ENCODE results near the gene LYST. TPM values are rescaled to one million over a fixed set of nuclear protein-coding genes. Genes with fewer than 3 reads are reported as not detected.
A peak's percentile ranks its signal among the peaks of the same experiment; 100 is the strongest.

Gene LYST
- total RNA-seq, 2 experiments from 2014 or later = 52.8 to 61.2 TPM

DNA sequence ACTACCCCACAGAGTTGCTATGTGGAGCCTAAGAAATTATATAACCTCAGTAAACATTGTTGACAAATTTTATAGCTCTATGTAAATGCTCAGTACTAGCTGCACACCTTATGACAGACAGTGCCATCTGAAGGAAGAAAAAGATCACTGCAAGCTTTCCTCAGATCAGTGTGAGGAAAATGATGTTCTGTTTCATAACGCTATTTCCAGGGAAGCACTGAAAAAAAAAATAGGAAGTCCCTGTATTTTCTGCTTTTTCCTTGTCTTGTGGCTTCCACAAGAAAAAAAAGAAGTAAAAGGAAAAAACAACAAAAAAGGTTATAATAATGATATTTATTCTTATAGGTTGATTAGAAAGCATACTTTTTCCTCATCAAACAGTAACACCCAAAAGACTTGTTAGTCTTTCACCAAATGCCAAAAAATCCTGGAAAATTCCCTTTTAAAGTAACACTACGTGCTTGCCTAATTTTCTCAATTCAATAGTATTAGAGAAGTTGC is 23.2 kb downstream of the LYST start:
- ATAC-seq (ENCODE audit: low read depth) (peak; percentile 69), DNase-seq (no peak)
- POLR2A ChIA-PET = interaction anchor here (1.0 to 1.4 kb wide), 2 partner anchors 14 to 129 kb away, joined by 4 to 9 read pairs; no protein-coding TSS in a partner anchor
- no peak overlapping the region for H3K4me3 Mint-ChIP-seq
- H3K27me3 Mint-ChIP-seq = no peaks in the 10 kb centered on the region
- peaks cover 56% of the 10 kb centered on the region for H3K4me1 Mint-ChIP-seq
- no peaks in the 10 kb centered on the region for H3K9me3 Mint-ChIP-seq
- no peak overlapping the region for H3K27ac Mint-ChIP-seq
- H3K36me3 Mint-ChIP-seq = peaks cover 30% of the 10 kb centered on the region

DNA sequence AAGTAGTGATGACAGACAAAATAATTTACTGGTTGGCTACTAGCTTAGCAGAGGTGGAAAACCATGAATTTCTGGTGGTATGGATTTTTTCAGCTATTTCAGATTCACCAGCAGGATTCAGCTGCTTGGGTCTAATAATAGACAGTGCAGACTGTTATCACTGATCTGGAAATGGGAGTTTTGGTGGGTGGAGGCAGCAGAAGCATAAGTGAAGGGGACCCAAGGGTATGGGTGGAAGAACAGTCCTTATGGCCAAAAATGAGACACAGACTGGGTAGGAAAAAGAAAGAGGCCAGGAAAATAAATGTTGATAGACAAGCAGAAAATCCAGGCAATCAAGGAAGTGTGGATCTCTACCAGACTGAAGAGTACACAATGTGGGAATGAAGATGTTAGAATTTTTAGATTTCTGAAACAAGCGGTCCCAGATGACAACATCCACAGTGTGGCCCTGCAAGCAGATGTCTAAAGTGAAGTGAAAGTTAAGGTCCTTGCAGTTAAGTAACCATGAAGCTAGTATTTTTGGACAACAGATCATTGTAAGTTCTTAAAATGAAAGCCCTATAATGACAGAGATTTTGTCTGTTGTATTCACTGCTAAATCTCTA is 24.7 kb downstream of the LYST start:
- ATAC-seq (ENCODE audit: low read depth) = no peak
- Mint-ChIP-seq H3K36me3 (peaks cover 27% of the 10 kb centered on the region), H3K4me1 (peaks cover 43% of the 10 kb centered on the region), H3K4me3 (no peak overlapping the region), H3K9me3 (no peaks in the 10 kb centered on the region), H3K27me3 (no peaks in the 10 kb centered on the region), H3K27ac (peak overlapping the region; percentile 22)
- POLR2A ChIA-PET = no interaction called here
- no peak for DNase-seq

DNA sequence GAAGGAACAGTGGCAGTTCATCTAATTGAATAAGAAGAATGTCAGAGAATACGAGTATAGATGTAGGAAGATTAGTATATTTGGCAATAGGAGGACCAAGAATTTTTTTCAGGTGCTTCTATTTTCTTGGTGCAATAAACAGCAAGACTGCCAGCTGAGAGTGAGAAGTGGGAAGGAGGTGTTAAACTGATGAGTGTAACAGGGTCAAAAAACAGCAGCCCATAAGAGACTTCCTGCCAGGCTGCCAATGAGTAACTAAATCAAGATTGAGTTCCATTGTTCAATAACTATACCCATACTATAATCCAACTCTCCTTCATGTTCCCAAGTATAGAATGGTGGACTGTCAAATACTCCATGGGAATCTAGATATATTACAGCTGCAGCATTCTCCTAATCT is 28.7 kb downstream of the LYST start:
- Mint-ChIP-seq H3K9me3 (no peaks in the 10 kb centered on the region), H3K4me1 (peaks cover 32% of the 10 kb centered on the region), H3K36me3 (peaks cover 18% of the 10 kb centered on the region), H3K27me3 (no peaks in the 10 kb centered on the region), H3K27ac (no peak overlapping the region), H3K4me3 (no peak overlapping the region)
- peak; percentile 54 for ATAC-seq (ENCODE audit: low read depth)
- POLR2A ChIA-PET = interaction anchor here (0.7 kb wide), 1 partner anchor 1133 kb away, joined by 3 read pairs; no protein-coding TSS in a partner anchor
- no peak for DNase-seq

DNA sequence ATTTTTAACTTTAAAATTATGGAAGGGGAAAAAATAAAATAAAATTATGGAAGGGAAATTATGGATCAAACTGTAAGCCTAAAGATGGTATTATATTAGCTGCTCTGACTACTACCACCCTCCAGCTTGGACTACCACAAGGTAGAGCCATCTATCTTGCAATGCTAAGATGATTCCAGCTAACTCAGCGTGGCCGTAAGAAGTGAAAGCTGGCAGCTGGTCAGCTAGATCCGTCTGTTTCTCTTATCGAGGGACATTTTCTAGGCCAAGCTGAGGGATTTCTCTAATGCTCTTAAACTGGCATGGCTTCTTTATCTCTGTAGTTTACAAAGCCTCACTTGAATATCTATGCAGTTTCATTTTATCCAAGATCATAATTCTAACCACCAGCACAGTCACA is 31.5 kb downstream of the LYST start:
- peaks cover 9% of the 10 kb centered on the region for H3K36me3 Mint-ChIP-seq
- POLR2A ChIA-PET = no interaction called here
- H3K4me1 Mint-ChIP-seq = peaks cover 15% of the 10 kb centered on the region
- no peak for DNase-seq
- no peak overlapping the region for H3K4me3 Mint-ChIP-seq
- H3K27me3 Mint-ChIP-seq = no peaks in the 10 kb centered on the region
- H3K9me3 Mint-ChIP-seq = no peaks in the 10 kb centered on the region
- H3K27ac Mint-ChIP-seq = no peak overlapping the region
- no peak for ATAC-seq (ENCODE audit: low read depth)

DNA sequence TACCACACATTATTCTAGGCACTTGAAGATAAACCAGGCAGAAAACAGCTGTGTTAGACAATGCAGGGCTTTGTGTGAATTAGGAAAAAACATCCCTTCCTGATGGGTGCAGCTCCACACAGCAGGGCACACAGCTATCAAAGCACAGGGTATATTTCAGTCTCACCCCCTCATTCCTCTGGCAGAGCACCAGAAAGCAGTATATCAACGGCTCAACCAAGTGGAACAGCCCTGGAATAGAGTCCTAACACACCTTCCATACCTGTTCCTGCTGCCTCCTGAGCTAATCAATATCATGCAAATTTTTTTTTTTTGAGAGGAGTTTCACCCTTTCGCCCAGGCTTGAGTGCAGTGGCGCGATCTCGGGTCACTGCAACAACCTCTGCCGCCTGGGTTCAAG is 32.1 kb downstream of the LYST start:
- Mint-ChIP-seq H3K9me3 (no peaks in the 10 kb centered on the region), H3K4me3 (no peak overlapping the region), H3K27ac (no peak overlapping the region), H3K36me3 (peaks cover 5% of the 10 kb centered on the region), H3K4me1 (peaks cover 10% of the 10 kb centered on the region), H3K27me3 (no peaks in the 10 kb centered on the region)
- POLR2A ChIA-PET = interaction anchor here (0.6 kb wide), 1 partner anchor 23 kb away, joined by 3 read pairs; no protein-coding TSS in a partner anchor
- DNase-seq (no peak), ATAC-seq (ENCODE audit: low read depth) (no peak)

DNA sequence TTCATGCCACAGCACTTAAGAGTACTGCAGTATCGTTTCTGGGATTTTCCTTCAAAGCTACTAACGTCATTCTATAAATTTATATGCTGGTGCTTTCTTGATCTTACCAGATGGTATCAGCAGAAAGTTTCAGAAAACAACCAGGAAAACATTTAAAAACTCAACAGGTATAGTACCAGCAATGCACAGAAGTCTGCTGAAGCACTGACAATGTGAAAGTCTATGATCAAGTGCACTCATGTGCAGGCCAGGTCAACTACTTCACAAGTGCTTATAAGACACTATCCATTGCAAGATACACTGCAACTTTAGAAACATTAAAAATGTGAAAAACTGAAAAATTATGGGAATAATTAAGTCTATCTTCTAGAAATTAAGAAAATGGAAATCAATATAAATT is 34.7 kb downstream of the LYST start:
- H3K27me3 Mint-ChIP-seq = no peaks in the 10 kb centered on the region
- no peaks in the 10 kb centered on the region for H3K9me3 Mint-ChIP-seq
- ATAC-seq (ENCODE audit: low read depth) = no peak
- H3K4me1 Mint-ChIP-seq = peaks cover 3% of the 10 kb centered on the region
- DNase-seq = no peak
- H3K36me3 Mint-ChIP-seq = peaks cover 7% of the 10 kb centered on the region
- H3K4me3 Mint-ChIP-seq = no peak overlapping the region
- H3K27ac Mint-ChIP-seq = no peak overlapping the region
- POLR2A ChIA-PET = interaction anchor here (0.5 kb wide), 1 partner anchor 50 kb away, joined by 4 read pairs; no protein-coding TSS in a partner anchor

GRCh38 chr1:235831148-235831547 is 35.6 kb downstream of the LYST start:
- no peak overlapping the region for H3K4me3 Mint-ChIP-seq
- POLR2A ChIA-PET = no interaction called here
- DNase-seq = no peak

DNA sequence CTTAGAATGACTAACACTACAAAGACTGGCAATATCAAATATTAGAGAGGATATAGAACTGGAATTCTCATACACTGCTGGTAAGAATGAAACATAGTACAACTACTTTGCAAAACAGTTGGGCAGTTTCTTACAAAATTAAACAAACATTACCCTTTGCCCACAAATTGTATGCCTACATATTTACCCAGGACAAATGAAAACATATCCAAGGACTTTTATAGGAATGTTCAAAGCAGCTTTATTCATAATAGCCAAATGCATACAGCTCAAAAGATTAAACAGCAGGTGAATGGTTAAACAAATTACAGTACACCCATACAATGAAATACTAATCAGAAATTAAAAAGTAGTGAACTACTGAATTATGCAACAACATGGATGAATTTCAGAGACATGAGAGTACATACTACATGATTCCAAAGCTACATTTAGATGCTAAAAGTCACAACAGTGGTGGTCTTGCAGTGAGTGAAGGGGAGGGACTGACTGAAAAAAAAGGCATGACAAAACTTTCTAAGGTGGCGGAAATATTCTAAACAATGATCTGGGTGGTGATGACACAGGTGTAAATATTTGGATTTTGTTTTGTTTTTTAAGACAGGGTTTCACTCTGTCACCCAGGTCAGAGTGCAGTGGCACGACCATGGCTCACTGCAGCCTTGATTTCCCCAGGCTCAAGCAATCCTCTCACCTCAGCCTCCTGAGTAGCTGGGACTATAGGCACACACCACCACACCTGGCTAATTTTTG is 40.4 kb downstream of the LYST start:
- no peak for ATAC-seq (ENCODE audit: low read depth)
- Mint-ChIP-seq H3K36me3 (peaks cover 23% of the 10 kb centered on the region), H3K4me1 (peaks cover 11% of the 10 kb centered on the region), H3K4me3 (no peak overlapping the region), H3K27ac (no peak overlapping the region), H3K9me3 (no peaks in the 10 kb centered on the region), H3K27me3 (no peaks in the 10 kb centered on the region)
- POLR2A ChIA-PET = no interaction called here
- DNase-seq = no peak

More at GRCh38 chr1:235831148-235831547, 35.6 kb downstream of the LYST start:
- H3K4me1 Mint-ChIP-seq = peaks cover 3% of the 10 kb centered on the region
- no peaks in the 10 kb centered on the region for H3K27me3 Mint-ChIP-seq
- H3K36me3 Mint-ChIP-seq = peaks cover 12% of the 10 kb centered on the region
- no peak overlapping the region for H3K27ac Mint-ChIP-seq
- peak; percentile 65 for ATAC-seq (ENCODE audit: low read depth)
- no peaks in the 10 kb centered on the region for H3K9me3 Mint-ChIP-seq

DNA sequence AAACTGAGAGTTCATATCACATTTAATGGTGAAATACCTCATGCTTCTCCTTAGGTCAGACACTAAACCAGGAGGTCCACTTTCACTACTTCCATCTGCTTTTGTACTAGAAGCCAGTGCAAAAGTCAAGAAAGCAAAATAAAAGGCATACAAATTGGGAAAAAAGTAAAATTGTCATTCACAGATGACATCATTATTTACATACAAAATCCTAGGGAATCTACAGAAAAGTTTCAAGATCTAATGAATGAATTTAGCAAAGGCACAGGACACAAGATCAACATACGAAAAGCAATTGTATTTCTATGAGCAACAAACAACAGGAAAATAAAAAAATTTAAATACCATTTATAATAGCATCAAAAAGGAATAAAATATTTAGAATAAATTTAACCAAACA is 41.5 kb downstream of the LYST start:
- no peaks in the 10 kb centered on the region for H3K27me3 Mint-ChIP-seq

GRCh38 chr1:235823684-235824083 is 43.0 kb downstream of the LYST start:
- POLR2A ChIA-PET = no interaction called here
- no peak for DNase-seq
- no peak overlapping the region for H3K4me3 Mint-ChIP-seq
- H3K9me3 Mint-ChIP-seq = no peaks in the 10 kb centered on the region
- peaks cover 11% of the 10 kb centered on the region for H3K4me1 Mint-ChIP-seq
- no peak for ATAC-seq (ENCODE audit: low read depth)
- H3K36me3 Mint-ChIP-seq = peaks cover 22% of the 10 kb centered on the region
- no peaks in the 10 kb centered on the region for H3K27me3 Mint-ChIP-seq
- no peak overlapping the region for H3K27ac Mint-ChIP-seq

More for the DNA sequence above, 41.5 kb downstream of the LYST start:
- H3K36me3 Mint-ChIP-seq = peaks cover 23% of the 10 kb centered on the region
- no peak for DNase-seq
- POLR2A ChIA-PET = no interaction called here
- H3K9me3 Mint-ChIP-seq = no peaks in the 10 kb centered on the region
- H3K4me1 Mint-ChIP-seq = peaks cover 11% of the 10 kb centered on the region
- H3K27ac Mint-ChIP-seq = no peak overlapping the region
- no peak overlapping the region for H3K4me3 Mint-ChIP-seq
- no peak for ATAC-seq (ENCODE audit: low read depth)

DNA sequence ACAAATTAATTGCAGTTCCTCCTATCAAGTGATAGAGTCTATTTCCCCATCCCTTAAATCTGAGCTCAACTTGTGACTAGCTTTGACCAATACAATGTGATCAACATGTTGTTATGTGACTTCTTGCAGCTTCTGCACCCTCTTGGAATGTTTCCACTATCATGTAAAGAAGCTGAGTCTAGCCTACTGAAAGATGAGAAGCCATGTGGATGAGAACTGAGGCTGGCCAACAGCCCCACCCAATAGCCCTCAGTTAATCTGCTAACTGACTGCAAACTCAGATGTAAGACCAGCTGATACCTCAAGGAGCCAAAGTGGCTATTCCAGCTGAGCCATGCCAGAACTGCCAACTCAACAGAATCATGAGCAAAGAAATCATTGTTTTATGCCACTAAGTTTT is 44.0 kb downstream of the LYST start:
- ATAC-seq (ENCODE audit: low read depth) (no peak), DNase-seq (no peak)
- Mint-ChIP-seq H3K27ac (no peak overlapping the region), H3K36me3 (peaks cover 17% of the 10 kb centered on the region), H3K4me1 (peaks cover 11% of the 10 kb centered on the region), H3K4me3 (no peak overlapping the region), H3K9me3 (no peaks in the 10 kb centered on the region), H3K27me3 (no peaks in the 10 kb centered on the region)
- POLR2A ChIA-PET = no interaction called here

DNA sequence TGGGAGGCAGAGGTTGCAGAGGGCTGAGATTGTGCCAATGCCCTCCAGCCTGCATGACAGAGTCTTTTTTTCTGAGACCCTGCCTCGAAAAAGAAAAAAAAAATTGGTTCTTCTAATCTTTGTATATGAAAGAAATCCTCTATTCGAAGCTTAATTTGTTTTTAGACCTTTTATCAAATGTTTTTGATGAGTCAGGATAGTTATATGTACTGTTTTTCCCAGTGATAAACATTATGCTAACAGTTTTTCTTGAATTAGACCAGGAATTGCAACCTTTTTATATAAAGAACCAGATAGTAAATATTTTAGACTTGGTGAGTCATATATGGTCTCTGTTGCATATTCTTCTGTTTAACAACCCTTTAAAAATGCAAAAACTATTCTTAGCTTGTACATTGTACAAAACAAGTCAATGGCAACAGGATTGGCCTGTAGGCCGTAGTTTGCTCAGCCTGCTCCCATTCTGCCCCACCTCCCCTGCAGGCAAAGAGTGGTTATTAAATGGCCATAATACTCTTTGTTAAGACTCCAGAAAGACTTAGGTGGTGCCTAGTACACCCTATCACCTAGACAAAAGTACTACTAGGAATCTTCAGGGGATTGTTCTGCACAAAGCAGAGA is 45.2 kb downstream of the LYST start:
- ATAC-seq (ENCODE audit: low read depth) = no peak
- H3K4me1 Mint-ChIP-seq = peaks cover 18% of the 10 kb centered on the region
- H3K36me3 Mint-ChIP-seq = peaks cover 21% of the 10 kb centered on the region
- no peaks in the 10 kb centered on the region for H3K27me3 Mint-ChIP-seq
- H3K4me3 Mint-ChIP-seq = no peak overlapping the region
- no peak overlapping the region for H3K27ac Mint-ChIP-seq
- POLR2A ChIA-PET = no interaction called here
- no peak for DNase-seq
- no peaks in the 10 kb centered on the region for H3K9me3 Mint-ChIP-seq

DNA sequence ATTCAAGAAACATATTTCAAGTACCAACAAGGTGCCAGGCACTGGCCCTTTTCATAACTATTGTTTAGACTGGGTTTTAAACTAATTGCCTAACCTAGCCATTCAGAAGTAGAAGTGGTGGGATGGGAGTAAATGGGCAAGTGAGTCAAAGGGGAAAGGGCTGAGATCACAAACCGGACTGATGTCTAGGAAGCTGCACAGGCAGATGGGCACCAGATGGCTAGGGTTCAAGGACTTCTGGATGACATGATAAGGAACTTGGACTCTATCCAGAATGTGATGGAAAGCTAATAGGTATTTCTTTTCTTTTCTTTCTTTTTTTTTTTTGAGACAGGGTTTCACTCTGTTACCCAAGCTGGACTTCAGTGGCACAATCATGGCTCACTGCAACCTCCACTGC is 46.6 kb downstream of the LYST start:
- Mint-ChIP-seq H3K4me1 (peaks cover 17% of the 10 kb centered on the region), H3K36me3 (peaks cover 18% of the 10 kb centered on the region), H3K9me3 (no peaks in the 10 kb centered on the region), H3K27ac (no peak overlapping the region), H3K27me3 (no peaks in the 10 kb centered on the region), H3K4me3 (no peak overlapping the region)
- ATAC-seq (ENCODE audit: low read depth) (no peak), DNase-seq (no peak)
- POLR2A ChIA-PET = no interaction called here
